Esophagus muscularis mucosa (tissue), 4 donors: Measurements from ENCODE around the gene SMIM35.

Experiments used
- CTCF ChIP-seq, 3 experiments: fragments of 200-600 bp in 2 of 3; fragments of 450-650 bp in 1 of 3; sonication (generic) in 2 of 3; IDR thresholded peaks; one replicate each; pipeline ENCODE4 v1.5.1; 2017 to 2019; ENCODE audit warnings: antibody characterized with exemption in 3 of 3, mild to moderate bottlenecking in 2 of 3, moderate library complexity in 1 of 3
- EP300 ChIP-seq: sonication (generic); formaldehyde crosslinking; IDR thresholded peaks from one replicate; pipeline ENCODE4 v1.6.1; 2017; ENCODE audit warnings: antibody characterized with exemption
- POLR2A ChIP-seq: fragments of 450-650 bp; IDR thresholded peaks from one replicate; pipeline ENCODE4 v1.6.1; 2017; ENCODE audit warnings: antibody characterized with exemption, moderate library complexity, mild to moderate bottlenecking, low read depth
- POLR2AphosphoS5 ChIP-seq, 2 donors: sonication (generic); formaldehyde crosslinking; IDR thresholded peaks; one replicate each; pipeline ENCODE4 v1.6.1; 2017; ENCODE audit warnings: antibody characterized with exemption in 2 of 2

DNA sequence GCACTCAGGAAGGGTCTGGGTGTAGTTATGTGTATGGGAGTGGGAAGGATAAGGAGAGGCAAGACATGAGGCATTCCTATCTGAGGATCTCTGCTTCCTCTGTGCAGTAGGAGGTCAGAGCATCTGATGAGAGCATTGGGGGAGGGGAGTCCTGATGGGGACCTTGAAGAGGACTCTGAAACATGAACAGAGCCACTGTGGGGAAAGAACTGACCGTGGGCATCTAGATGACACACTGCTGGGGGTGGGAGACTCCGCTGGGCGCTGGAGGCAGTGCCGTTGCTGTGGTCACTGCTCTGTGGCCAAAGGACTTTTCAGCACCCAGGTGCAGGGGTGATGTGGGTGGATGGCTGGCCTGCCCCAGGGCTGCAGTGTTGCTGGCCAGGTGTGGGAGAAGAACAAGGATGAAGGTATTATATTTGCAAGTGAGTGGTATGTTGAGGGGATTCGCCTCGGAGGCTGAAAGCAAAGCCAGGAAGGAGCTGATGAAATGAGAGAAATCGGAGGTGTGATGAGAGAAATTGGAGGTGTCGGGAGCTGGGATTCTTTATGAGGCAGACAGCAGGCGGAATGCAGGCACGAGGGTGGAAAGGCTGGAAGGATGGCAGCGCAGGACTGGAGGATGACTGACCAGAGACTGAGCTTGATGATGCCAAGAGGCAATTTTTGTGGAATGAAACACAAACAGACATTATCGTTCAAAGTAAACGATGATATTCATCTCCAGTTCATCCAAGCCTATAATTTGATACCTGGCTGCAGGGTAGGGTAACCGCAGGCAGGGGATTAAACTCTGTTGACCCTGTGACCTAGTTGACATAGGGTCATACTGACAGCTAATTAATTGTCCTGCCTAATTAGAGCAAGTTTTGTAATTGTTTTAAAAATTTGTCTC lies 29.3 kb downstream of the SMIM35 start:
- TF ChIP-seq CTCF (IDR thresholded peaks at IDR 0.05): no peak
- no peak for TF ChIP-seq POLR2AphosphoS5 (IDR thresholded peaks at IDR 0.05)
- no peak for TF ChIP-seq EP300
- no peak for TF ChIP-seq POLR2A
